DMS153 (cell line): ENCODE measurements around the gene RFX1.

Source experiments
- DNase-seq: peaks from one replicate; lab custom pipeline; 2025; lab: John Stamatoyannopoulos, UW

The RFX1 gene

DNA sequence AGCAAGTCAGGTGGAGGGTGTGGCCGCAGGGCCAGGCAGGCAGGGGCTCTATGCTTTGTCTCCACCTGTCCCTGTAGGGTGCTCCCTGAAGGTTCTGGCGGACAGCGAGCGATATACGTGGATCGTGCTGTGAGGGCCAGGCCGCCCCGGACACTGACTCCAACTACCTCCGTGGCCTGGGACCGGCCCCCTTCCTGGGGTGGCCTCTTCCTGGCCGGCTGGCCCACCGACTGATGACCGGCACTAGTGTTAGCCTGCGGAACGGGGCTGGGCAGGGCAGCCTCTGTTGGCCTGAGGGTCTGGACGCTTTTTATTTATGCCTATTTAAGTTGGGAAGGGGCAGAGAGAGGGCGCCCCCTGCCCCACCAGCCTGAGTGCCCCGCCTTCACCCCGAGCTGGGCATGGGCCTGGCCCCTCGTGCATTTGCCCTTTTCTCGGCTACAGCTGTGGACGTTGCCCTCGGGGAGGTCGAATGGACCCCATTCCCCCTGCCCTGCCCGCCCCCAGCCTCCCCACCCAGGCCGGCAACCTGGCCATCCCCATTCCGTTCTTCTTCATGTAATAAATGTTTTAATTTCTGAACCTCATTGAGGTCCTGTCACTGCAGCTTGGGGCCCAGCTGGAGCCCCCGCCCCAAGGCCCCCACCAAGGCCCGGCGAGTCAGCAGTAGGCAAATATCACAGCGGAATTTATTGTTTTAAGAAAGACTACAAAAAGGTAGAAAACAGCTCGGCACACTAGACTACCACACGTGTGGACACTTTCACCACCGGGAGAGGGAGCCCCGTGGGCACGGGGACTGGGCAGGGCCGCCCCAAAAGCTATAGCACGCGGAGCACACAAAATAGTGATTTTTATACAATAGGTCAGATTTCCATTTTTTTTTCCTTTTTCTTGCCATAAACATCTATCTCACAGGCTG, 45.0 kb downstream of the RFX1 start:
- no peak for DNase-seq

GRCh38 chr19:13959962-13960862, 45.9 kb downstream of the RFX1 start:
- DNase-seq: no peak

DNA sequence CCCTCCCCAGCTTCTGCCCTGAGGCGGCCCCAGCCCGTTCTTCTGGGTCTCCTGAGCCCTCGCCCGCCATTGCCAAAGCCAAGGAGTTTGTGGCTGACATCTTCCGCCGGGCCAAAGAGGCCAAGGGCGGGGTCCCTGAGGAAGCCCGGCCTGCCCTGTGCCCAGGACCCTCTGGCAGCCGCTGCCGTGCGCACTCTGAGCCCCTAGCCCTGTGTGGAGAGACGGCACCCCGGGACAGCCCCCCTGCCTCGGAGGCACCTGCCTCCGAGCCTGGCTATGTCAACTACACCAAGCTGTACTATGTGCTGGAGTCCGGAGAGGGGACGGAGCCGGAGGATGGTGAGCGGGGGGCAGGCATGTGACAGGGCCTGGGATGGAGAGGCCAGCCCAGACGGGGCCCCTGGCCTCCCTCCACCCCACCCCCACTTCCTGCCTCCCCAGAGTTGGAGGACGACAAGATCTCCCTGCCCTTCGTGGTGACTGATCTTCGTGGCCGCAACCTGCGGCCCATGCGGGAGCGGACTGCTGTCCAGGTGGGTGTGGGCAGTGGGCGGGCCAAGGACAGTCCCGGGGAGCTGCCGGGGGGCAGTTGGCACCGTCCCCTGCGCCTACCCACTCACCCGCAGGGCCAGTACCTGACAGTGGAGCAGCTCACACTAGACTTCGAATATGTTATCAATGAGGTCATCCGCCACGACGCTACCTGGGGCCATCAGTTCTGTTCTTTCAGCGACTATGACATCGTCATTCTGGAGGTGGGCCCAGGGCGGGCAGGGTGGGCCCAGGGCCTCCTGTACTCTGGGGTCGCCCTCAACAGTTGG, 46.8 kb downstream of the RFX1 start:
- no peak for DNase-seq

DNA sequence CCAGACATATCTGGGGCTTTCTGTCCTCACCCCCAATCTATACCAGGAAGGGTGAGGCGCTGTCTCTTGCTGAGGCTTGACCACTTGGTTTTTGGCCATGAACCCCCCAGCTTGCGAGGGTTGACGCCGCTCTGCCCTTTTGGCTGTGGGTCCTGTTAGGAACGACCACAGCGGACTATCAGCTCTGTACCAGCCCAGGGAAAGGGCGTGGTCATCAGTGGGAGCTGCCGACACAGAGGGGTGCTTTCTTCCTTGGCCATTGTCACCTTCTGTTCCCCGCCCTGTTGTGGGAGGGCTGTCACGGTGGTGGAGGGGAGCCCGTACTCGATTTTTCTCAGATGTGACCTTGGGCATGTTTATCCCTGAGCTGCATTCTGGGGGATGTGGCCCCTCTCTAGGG, 48.1 kb downstream of the RFX1 start:
- no peak for DNase-seq

- no peak for DNase-seq
Measured at GRCh38 chr19:13957051-13957450, 49.1 kb downstream of the RFX1 start.

DNA sequence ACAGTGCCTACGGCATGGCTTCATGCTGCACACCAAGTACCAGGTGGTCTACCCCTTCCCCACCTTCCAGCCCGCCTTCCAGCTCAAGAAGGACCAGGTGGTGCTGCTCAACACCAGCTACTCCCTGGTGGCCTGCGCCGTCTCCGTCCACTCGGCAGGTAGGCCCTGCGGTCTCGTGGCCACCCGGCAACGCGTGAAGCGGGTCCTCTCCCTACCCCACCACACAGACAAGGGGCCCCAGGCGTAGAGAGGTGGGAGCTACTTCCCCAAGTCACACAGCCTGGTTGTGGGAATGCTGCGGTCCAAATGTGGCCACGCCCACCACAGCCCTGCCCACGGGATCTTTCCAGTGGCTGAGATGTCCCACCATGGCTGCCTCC, 49.8 kb downstream of the RFX1 start:
- DNase-seq: no peak

- DNase-seq: no peak
Measured at GRCh38 chr19:13955662-13956364, 50.3 kb downstream of the RFX1 start.

- no peak for DNase-seq
Measured at GRCh38 chr19:13954185-13954584, 51.9 kb downstream of the RFX1 start.

GRCh38 chr19:13952931-13953531, 53.1 kb downstream of the RFX1 start:
- no peak for DNase-seq

DNA sequence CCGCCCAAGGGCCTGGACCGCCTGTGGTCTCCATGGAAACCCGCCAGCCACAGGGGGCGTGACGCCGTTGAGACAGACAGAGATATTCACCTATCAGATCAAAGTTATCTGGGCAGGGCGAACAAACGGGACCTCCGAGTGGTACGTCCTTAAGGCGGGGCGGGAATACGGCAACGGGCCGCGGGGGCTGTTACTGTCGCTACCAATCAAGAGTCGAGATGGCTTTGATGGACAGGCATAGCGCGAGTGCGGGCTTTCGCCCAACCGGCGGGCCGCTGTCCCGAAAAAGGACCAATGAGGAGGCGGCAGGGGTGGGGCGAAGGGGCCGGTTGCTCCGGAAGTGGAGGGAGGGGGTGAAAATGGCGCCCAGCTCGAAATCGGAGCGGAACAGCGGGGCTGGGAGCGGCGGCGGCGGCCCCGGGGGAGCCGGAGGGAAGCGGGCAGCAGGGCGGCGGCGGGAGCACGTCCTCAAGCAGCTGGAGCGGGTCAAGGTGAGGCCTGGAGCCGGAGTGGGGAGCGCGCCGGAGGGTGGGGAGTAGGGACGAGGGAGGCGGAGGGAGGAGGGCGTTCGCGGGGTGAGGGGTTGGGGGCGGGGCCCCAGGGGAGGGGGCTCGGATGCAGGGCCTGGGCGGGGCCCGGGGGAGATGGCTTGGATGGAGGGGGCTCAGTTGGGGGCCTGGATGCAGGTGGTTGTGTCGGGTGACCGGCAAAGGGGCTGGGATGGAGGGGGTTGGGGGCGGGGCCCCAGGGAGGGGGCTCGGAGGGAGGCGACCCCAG, 53.8 kb downstream of the RFX1 start, which contains the start of gene DCAF15:
Gene DCAF15, plus strand, starts transcription at position 356 of the 777 bp plus-strand sequence. Its CDS starts 4 bp downstream, at position 360.
- DNase-seq: peak; percentile 99

GRCh38 chr19:13951799-13952153, 54.3 kb downstream of the RFX1 start:
- no peak for DNase-seq

DNA sequence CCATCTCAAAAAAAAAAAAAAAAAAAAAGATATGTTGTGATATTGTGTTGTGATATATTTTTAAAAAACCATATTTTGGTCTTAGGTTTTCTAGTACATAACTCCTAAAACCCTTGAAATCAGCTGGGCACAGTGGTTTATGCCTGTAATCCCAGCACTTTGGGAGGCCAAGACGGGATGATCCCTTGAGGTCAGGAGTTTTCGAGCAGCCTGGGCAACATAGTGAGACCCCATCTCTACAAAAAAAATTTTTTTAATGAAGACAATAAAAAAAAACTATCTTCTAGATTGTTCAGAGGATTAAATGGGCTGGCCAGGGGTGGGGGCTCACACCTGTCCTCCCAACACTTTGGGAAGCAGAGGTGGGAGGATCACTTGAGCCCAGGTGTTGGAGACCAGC, 55.1 kb downstream of the RFX1 start:
- DNase-seq: no peak

- no peak for DNase-seq
Measured at GRCh38 chr19:13946414-13946813, 59.7 kb downstream of the RFX1 start.

- DNase-seq: no peak
Measured at GRCh38 chr19:13942023-13942684, 64.0 kb downstream of the RFX1 start.

DNA sequence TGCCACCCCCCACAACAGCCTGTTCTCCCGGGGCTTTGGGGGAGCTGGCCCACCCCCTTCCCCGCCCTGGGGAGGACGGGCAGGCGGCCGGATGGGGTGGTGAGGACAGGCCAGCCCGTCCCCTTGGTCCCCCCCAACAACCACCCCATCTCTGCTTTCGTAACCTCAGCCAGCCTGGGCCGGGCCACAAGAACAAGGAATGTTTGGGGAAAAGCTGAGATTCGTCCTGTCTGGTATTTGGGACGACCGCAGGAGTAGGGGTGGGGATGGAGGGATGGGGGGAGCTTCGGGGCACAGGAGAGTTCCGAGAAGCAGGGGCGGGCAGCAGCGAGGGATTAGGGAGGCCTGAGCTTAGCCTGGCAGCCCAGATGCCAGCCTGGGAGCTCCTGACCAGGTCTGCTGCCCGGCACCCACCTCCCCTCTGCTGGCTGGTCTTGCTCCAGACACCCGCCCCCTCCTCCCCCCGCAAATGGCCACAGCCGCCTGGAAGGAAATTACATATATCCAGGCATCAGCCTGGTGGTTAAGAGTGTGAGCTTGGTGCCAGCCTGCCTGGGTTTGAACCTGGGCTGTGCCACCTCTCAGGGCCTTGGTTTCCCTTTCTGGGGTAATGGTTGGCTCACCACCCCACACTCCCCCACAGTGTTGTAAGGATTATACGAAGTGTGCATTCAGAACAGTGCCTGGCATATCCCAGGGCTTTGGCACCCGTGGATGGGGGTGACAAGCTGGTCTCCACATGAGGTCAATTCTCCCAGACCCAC, 67.6 kb downstream of the RFX1 start, which contains the start of gene PODNL1:
Gene PODNL1, minus strand, starts transcription at position 117 of the 764 bp plus-strand sequence. CDS start 236 bp downstream, outside the sequence.
- no peak for DNase-seq

DNA sequence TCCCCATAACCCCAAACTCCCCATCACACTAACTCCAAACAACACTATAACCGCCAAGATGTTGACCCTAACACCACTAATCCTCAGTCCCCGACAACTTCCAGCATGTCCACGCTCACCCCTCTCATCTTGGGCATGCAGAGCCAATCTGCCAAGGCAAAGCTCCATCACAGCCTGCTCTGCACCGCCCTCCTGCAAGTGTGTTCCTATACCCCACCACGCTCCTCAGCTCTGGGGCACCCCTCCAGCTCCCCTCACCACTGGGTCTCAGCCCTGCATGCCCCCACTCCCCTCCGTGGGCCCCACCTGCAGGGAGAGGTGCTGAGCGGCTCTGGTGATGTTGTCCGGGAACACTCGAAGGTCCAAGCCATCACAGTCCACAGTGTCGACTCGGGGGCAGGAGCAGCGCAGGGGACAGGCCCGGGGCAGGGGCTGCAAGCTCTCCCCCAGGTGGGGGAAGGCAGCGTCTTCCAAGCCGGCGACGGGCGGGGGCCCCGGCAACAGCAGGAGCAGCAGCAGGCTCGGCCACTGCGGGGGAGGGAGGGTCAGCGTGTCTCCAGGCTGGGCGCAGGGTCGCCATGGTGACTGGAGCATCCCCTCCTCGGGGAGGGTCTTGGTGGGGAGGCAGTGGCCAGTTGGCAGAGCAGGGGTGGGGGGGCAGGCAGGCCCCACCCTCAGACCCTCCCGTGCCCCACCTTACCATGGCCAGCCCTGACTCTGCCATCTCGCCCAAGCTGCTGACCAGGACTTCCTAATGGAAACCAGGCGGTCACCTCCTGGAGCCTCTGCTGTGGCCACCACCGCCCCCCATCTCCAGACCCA, 68.4 kb downstream of the RFX1 start:
- no peak for DNase-seq

DNA sequence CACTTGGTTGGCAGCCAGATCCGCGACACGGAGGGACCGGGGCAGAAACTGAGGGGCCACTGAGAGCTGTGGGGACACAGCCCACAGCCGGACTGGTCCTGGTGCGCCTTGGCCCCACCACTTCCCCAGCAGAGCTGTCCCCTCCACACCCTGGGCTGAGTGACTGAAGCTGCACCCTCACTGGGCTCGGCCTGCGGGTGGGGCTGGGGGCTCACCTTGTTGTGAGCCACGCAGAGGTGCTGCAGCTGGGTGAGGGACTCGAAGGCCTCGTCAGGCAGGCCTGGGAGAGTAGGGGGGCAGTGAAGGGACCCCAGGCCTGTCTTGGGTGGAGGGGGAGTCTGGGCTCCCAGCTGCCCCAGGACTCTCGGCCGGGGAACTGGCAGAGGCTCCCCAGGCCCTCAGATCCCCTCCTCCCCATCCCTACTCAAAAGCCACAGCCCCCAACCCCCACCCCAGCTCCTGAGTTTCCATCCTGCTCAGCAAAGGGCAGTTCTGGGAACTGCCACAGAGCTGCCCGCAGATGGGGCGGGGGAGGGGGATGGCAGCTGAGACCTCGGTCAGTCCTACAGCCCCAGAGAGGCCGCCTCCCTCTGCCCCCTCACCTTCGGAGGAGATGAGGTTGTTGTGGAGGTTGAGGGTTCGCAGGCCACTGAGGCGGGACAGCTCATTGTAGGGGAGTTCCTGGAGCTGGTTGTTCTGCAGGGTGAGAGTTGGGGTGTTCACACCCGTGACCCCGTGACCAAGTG, 70.2 kb downstream of the RFX1 start:
- no peak for DNase-seq
